K562 (cell line): Measurements from ENCODE around the gene IRF2. TPM values are rescaled to one million over a fixed set of nuclear protein-coding genes. Genes with fewer than 3 reads are reported as not detected.

Experiments
- BRD4 ChIP-seq: fragments of 200-600 bp; sonication (generic); IDR thresholded peaks from 2 replicates; pipeline ENCODE4 v1.6.1; 2017; ENCODE audit warnings: inconsistent platforms
- ESRRA ChIP-seq: fragments of 450-650 bp; IDR thresholded peaks from 2 replicates; pipeline ENCODE4 v1.6.1; 2014; ENCODE audit warnings: low read depth, mild to moderate bottlenecking, moderate library complexity, borderline replicate concordance
- GABPB1 ChIP-seq: sonication (generic); formaldehyde crosslinking; IDR thresholded peaks from 2 replicates; pipeline ENCODE4 v1.8.0; 2022; ENCODE audit warnings: mild to moderate bottlenecking, missing genetic modification reagents
- HMGN3 ChIP-seq: IDR thresholded peaks from 2 replicates; pipeline ENCODE4 v1.6.1; 2011; ENCODE audit warnings: borderline replicate concordance, low read depth, mild to moderate bottlenecking, mixed read lengths, low read length; ENCODE audit not compliant: insufficient read length; ENCODE audit errors: extremely low read depth
- IRF2 ChIP-seq: sonication (generic); formaldehyde crosslinking; IDR thresholded peaks from 2 replicates; pipeline ENCODE4 v1.8.1; 2022; ENCODE audit warnings: mild to moderate bottlenecking, missing genetic modification reagents
- KAT7 ChIP-seq: sonication (generic); formaldehyde crosslinking; IDR thresholded peaks from 2 replicates; pipeline ENCODE4 v1.8.0; 2022; ENCODE audit warnings: missing genetic modification reagents, mild to moderate bottlenecking, borderline replicate concordance
- KLF16 ChIP-seq: IDR thresholded peaks from 2 replicates; pipeline ENCODE4 v1.6.1; 2016; ENCODE audit warnings: antibody characterized with exemption
- KLF6 ChIP-seq: fragments of 250-450 bp; sonication (Bioruptor Pico); IDR thresholded peaks from 2 replicates; pipeline ENCODE4 v1.4.0; 2020; ENCODE audit warnings: mild to moderate bottlenecking, moderate library complexity, borderline replicate concordance
- NCOA1 ChIP-seq: fragments of 450-650 bp; IDR thresholded peaks from 2 replicates; pipeline ENCODE4 v1.6.1; 2016; ENCODE audit warnings: low read depth
- NFRKB ChIP-seq: fragments of 450-650 bp; IDR thresholded peaks from 2 replicates; pipeline ENCODE4 v1.6.1; 2016; ENCODE audit warnings: low read depth
- NR2F6 ChIP-seq: fragments of 450-650 bp; formaldehyde crosslinking; IDR thresholded peaks from 2 replicates; pipeline ENCODE4 v1.4.0; 2020; ENCODE audit warnings: mild to moderate bottlenecking
- RBM39 ChIP-seq: fragments of 200-400 bp; formaldehyde crosslinking; optimal IDR thresholded peaks from 2 replicates; pipeline ENCODE3; 2018; ENCODE audit warnings: low read depth, low read length
- TFAP4 ChIP-seq: sonication (generic); formaldehyde crosslinking; IDR thresholded peaks from 2 replicates; pipeline ENCODE4 v1.8.0; 2022; ENCODE audit warnings: missing genetic modification reagents, mild to moderate bottlenecking, moderate library complexity, borderline replicate concordance
- UBTF ChIP-seq, 2 experiments: IDR thresholded peaks; 2 replicates each; pipeline ENCODE4 v1.6.1; 2012; ENCODE audit warnings: improper control_type of control experiment in 2 of 2, low read depth in 2 of 2, low read length in 2 of 2, borderline replicate concordance in 1 of 2
- ZKSCAN8 ChIP-seq: fragments of 200-800 bp; sonication (Bioruptor generic); IDR thresholded peaks from 2 replicates; pipeline ENCODE4 v1.6.1; 2016; ENCODE audit warnings: missing genetic modification characterization, missing compliant biosample characterization
- ZNF263 ChIP-seq: sonication (generic); formaldehyde crosslinking; IDR thresholded peaks from 2 replicates; pipeline ENCODE4 v1.8.0; 2022; ENCODE audit warnings: mild to moderate bottlenecking, missing genetic modification reagents, borderline replicate concordance
- ZNF551 ChIP-seq: fragments of 250-450 bp; sonication (Bioruptor Pico); IDR thresholded peaks from 2 replicates; pipeline ENCODE4 v1.5.0; 2021; ENCODE audit warnings: mild to moderate bottlenecking, moderate library complexity
- ZNF644 ChIP-seq: fragments of 200-800 bp; sonication (Bioruptor generic); IDR thresholded peaks from 2 replicates; pipeline ENCODE4 v1.6.1; 2016; ENCODE audit warnings: low read depth, missing genetic modification characterization, missing compliant biosample characterization
- polyA plus RNA-seq, 8 experiments: library from polyadenylated mRNA; depleted of rRNA in 4 of 8; stranded (reverse) in 5 of 8; unstranded in 3 of 8; fragments of >200 nt; fragmentation: Nextera tagmentation in 2 of 8; fragmentation: Illumina TruSeq in 1 of 8; extraction: Ambion mirVana in 2 of 8; extraction: Trizol in 1 of 8; gene quantifications; 2 replicates each; pipeline versions ENCODE4 v1.2.1 to v1.2.3, GENCODE V29; 2011 to 2014; ENCODE audit warnings: inconsistent platforms in 1 of 8, missing spikeins in 1 of 8
- total RNA-seq, 7 experiments: library from RNA; depleted of rRNA in 6 of 7; stranded (reverse); fragments of >200 nt in 6 of 7; fragmentation: Illumina TruSeq in 2 of 7; extraction: Trizol in 2 of 7; gene quantifications; 2 replicates each; pipeline versions ENCODE4 v1.2.1 to v1.2.3, GENCODE V29; 2011 to 2021; ENCODE audit warnings: low replicate concordance in 1 of 7
- TF ChIP-seq, protein P1 (sequence below): fragments of 450-650 bp; formaldehyde crosslinking; IDR thresholded peaks from 2 replicates; pipeline ENCODE4 v1.4.0; 2020; ENCODE audit warnings: mild to moderate bottlenecking
- TF ChIP-seq, protein P2 (sequence below): sonication (generic); formaldehyde crosslinking; IDR thresholded peaks from 2 replicates; pipeline ENCODE4 v1.8.0; 2022; ENCODE audit warnings: missing genetic modification reagents, mild to moderate bottlenecking, borderline replicate concordance

IRF2 gene
- total and polyA plus RNA-seq, 9 of the 15 experiments (the other 6 are each of a cell fraction or from before 2014, with no cell fraction given): 7.1 to 17.1 (median 11.3) TPM

DNA sequence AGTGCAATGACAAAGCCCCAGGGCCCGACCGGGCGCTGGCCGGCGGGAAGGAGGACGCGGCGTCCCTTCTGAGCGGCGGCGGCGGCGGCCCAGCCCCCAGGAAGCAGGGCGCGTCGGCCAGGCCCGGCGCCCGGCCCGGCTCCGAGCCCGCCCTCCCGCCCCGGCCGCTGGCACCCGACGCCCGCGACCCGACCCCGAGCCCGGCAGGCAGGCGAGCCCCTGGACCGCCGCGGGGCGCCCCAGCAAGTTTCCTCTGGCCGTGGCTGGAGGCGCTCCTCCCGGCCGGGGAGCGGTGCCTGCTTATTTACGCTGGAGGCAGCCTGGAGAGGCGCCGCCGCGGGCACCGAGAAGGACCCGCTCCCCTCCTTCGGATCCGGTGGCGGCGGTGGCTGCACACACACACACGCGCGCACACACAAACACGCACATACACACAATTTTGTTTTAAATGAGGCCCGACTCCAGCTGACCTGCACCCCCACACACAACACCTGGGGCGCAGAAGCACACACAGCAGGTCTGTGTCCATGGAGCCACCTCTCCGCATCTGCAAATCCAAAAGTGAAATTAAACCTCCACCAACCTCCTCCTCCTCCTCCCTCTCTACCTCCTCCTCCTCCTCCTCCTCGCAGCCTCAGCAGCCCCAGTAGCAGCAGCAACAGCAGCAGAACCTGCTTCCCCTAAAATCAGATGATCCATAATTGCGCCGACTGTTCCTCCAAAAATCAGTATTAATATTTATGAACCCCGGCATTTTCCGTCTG is 669 bp downstream of the IRF2 start (continued):
- TF ChIP-seq ZNF263 (CRISPR knock-in tag) (peak; percentile 98), ZNF644 (tag) (no peak), GABPB1 (peak; percentile 52; the same call in 1 of the 2 replicates), UBTF (IDR thresholded peaks at IDR 0.05; ENCODE audit: borderline replicate concordance in 1 of 2, low read depth in 2 of 2, low read length in 2 of 2) (0 out of 4 replicates have a peak, but pooled peaks have one; percentile 12 to 42), BRD4 (peak; percentile 21; the same call in 1 of the 2 replicates), KAT7 (CRISPR knock-in tag) (peak; percentile 60; the same call in 1 of the 2 replicates), NR2F6 (no peak), RBM39 (no peak), KLF6 (CRISPR knock-in tag) (no peak), TFAP4 (CRISPR knock-in tag) (peak; percentile 59; the same call in 1 of the 2 replicates), NFRKB (no peak), KLF16 (no peak), ZNF551 (CRISPR knock-in tag) (no peak), HMGN3 (peak; percentile 5), ZKSCAN8 (no peak), ESRRA (no peak), IRF2 (CRISPR knock-in tag) (0 out of 2 replicates have a peak, but pooled peaks have one; percentile 18), NCOA1 (no peak)
- TF ChIP-seq, protein P1, sequence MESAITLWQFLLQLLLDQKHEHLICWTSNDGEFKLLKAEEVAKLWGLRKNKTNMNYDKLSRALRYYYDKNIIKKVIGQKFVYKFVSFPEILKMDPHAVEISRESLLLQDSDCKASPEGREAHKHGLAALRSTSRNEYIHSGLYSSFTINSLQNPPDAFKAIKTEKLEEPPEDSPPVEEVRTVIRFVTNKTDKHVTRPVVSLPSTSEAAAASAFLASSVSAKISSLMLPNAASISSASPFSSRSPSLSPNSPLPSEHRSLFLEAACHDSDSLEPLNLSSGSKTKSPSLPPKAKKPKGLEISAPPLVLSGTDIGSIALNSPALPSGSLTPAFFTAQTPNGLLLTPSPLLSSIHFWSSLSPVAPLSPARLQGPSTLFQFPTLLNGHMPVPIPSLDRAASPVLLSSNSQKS (CRISPR knock-in tag): no peak
- TF ChIP-seq, protein P2, sequence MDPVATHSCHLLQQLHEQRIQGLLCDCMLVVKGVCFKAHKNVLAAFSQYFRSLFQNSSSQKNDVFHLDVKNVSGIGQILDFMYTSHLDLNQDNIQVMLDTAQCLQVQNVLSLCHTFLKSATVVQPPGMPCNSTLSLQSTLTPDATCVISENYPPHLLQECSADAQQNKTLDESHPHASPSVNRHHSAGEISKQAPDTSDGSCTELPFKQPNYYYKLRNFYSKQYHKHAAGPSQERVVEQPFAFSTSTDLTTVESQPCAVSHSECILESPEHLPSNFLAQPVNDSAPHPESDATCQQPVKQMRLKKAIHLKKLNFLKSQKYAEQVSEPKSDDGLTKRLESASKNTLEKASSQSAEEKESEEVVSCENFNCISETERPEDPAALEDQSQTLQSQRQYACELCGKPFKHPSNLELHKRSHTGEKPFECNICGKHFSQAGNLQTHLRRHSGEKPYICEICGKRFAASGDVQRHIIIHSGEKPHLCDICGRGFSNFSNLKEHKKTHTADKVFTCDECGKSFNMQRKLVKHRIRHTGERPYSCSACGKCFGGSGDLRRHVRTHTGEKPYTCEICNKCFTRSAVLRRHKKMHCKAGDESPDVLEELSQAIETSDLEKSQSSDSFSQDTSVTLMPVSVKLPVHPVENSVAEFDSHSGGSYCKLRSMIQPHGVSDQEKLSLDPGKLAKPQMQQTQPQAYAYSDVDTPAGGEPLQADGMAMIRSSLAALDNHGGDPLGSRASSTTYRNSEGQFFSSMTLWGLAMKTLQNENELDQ (CRISPR knock-in tag): 0 out of 2 replicates have a peak, but pooled peaks have one; percentile 60
